Fibroblast of the aortic adventitia (primary cell): ENCODE results near the gene PEF1. TPM values are rescaled to one million over a fixed set of nuclear protein-coding genes. Genes with fewer than 3 reads are reported as not detected.

Experiments
- DNase-seq: peaks from one replicate; pipeline ENCODE4 v3.0.0-alpha.2; 2010; ENCODE audit warnings: low read depth
- H3K4me3 ChIP-seq: 2 replicates; pipeline ENCODE4 v1.5.1; 2011; ENCODE audit warnings: low read depth, mild to moderate bottlenecking, control low read depth, low read length, moderate library complexity
- total RNA-seq: library from RNA; depleted of rRNA; stranded (reverse); fragments of >200 nt; gene quantifications from 2 replicates; pipeline ENCODE4 v1.2.3, GENCODE V29; 2012; ENCODE audit warnings: low replicate concordance
- TF ChIP-seq, protein P1 (sequence below): IDR thresholded peaks from 2 replicates; pipeline ENCODE4 v1.5.1; 2011; ENCODE audit warnings: mild to moderate bottlenecking, low read length, control low read depth, inconsistent platforms; ENCODE audit not compliant: insufficient read depth

PEF1 gene
- total RNA-seq, 1 donor: 59.8 TPM

DNA sequence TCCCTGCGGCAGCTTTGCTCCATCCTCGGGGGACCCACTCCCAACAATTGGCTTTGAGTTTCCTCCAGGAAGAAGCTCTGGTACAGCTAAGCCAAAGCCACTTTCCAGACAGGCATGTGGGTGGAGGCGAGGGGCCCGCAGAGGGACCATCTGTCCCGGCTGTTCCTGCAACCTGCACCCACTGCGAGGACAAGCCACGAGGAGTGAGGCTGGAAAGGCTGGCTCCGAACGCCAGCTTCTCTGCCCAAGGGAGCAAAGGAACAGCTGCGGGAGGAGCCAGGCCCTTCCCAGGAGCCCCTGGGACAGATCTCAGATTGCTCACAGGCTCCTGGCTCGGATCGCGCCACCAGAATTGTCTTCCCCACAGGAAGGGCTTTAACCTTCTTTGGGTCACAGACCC lies 28.3 kb upstream of the PEF1 start:
- DNase-seq: no peak

DNA sequence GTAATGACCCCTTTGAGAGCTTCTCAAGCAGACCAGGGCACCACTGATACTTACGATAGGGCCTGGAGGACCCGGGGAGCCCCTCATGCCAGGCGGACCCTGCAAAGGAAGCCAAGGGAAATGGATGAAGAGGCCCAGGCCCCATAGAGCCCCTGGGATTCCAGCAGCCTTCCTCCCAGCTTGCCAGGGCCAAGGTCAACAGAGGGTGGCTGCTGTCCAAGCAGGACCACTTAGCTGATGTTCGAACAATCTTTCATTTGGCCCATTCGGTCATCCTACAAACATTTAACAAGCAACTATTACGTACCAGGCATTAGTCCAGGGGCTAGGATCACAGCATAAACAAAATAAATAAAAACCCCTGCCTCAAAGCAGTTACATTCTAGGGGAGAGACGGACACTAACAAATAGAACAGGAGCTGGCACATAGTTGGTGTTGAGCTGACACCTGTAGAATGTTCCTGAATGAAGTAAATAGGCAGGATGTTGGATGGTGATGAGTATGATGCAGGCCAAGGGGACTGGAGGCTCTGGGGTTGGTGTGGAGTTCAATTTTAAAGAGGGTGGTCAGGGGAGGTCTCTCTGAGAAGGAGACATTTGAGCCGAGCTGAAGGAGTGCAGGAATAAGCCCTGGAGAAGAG lies 27.0 kb upstream of the PEF1 start:
- TF ChIP-seq, protein P1, sequence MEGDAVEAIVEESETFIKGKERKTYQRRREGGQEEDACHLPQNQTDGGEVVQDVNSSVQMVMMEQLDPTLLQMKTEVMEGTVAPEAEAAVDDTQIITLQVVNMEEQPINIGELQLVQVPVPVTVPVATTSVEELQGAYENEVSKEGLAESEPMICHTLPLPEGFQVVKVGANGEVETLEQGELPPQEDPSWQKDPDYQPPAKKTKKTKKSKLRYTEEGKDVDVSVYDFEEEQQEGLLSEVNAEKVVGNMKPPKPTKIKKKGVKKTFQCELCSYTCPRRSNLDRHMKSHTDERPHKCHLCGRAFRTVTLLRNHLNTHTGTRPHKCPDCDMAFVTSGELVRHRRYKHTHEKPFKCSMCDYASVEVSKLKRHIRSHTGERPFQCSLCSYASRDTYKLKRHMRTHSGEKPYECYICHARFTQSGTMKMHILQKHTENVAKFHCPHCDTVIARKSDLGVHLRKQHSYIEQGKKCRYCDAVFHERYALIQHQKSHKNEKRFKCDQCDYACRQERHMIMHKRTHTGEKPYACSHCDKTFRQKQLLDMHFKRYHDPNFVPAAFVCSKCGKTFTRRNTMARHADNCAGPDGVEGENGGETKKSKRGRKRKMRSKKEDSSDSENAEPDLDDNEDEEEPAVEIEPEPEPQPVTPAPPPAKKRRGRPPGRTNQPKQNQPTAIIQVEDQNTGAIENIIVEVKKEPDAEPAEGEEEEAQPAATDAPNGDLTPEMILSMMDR: no peak
- no peak for DNase-seq
- H3K4me3 ChIP-seq: no peak overlapping the region

More for the DNA sequence above, 28.3 kb upstream of the PEF1 start:
- H3K4me3 ChIP-seq: no peak overlapping the region
- TF ChIP-seq, protein P1: no peak

DNA sequence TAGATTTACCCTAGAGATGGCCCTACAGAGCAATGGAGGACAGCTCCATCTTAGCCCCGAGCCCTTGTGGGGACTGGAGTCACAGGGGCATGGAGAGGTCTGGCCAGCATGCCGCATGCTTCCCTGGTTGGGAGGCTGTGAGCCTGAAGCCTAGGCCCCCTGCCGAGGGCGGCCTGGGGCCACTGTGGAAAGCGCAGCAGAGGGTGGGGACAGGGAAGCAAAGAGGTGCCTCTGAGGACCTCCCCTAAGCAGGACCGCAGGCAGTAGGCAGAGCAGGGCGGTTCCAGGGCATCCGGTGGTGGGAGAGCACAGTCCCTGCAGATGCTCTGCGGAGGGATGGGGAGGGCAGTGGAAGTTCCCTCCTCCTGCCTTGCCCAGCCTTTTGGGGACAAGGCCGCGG lies 26.5 kb upstream of the PEF1 start:
- H3K4me3 ChIP-seq: no peak overlapping the region
- TF ChIP-seq, protein P1: no peak
- no peak for DNase-seq

DNA sequence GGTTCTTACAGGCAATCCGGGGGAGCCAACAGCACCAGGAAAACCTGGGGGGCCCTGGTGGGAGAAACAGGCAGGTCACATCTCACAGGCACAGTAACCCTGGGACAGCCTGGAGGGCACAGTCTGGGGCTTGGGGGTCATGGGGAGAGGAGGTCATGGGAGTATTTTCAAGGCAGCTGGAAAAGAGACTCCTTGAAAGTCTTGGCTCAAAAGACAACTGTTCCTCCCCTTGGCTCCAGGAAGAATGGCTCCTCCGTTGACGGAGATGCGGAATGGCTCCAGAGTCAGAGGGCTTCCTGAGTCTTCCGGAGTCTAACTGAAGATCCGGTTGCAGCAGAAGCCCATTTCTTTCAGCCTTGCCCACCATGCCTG lies 25.9 kb upstream of the PEF1 start:
- TF ChIP-seq, protein P1: peak; percentile 9
- H3K4me3 ChIP-seq: no peak overlapping the region
- DNase-seq: no peak

DNA sequence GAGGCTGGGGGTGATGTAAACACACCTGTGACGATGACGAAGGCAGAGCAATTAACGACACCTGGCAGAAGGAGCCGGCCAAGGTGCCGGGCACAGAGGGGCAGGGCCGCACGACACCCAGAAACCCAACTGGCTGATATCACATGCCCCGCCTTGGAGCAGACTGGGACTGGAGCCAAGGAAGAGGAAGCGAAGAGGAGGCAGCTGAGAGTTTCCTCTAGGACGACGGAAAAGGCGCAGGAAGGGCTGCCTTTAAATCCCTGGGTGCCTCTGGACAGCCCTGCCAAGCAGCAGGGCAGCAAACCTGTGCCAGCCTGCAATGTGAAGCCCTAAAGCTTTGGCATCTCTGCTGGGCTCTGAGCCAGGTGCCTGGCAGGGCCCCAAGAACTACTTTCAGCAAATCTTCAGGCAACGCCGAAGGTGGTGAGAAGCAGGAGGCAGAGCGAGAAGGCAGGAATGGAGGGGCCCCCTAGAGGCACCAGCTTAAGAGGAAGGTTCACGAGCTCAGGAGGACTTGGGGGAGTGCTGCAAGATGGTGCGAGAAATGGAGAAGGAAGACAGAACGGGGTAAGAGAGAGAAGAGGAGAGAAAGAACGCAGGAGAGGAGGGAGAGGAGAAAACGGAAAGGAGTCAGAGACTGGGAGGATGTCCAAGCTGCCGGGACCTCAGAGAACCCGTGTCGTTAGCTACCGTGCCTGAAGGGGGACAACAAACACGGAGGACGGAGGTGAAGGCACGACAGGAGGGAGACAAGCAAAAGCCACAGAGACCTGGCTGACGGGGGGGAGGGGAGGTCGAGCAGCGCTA lies 25.3 kb upstream of the PEF1 start:
- DNase-seq: peak; percentile 53
- no peak overlapping the region for H3K4me3 ChIP-seq
- TF ChIP-seq, protein P1: no peak

DNA sequence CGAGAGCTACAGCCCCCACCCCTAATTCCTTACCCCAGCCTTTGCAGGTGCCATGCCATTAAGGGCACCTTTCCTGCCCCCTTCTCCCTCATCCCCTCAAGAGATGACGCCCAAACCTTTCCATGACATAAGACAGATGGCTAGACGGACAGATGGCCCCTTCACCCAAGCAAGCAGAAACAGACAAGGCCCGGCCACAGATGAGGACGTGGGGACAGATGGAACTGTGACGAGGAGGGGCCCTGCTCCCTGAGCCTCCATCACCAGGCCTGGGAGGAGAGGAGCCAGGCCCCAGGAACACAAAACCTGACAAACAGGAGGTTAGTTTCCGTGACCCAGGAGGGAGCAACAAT lies 24.7 kb upstream of the PEF1 start:
- TF ChIP-seq, protein P1: no peak

More for the DNA sequence above, 24.7 kb upstream of the PEF1 start:
- H3K4me3 ChIP-seq: no peak overlapping the region
- DNase-seq: no peak
